ENCODE measurements around the gene STAMBPL1.

- no peak for TF ChIP-seq MXI1 (conservative IDR thresholded peaks at IDR 0.05; ENCODE audit: poor library complexity, severe bottlenecking)
- TF ChIP-seq CTCF (IDR thresholded peaks at IDR 0.05; ENCODE audit: poor library complexity, severe bottlenecking), result no peak
- TF ChIP-seq POLR2AphosphoS5 (IDR thresholded peaks at IDR 0.05), result no peak
- no peak for TF ChIP-seq TAF1 (IDR thresholded peaks at IDR 0.05; ENCODE audit: low read depth)
Observed at GRCh38 chr10:88964869-88965415, 84.9 kb downstream of the STAMBPL1 start.

Data from neural cell (in vitro differentiated cells).